HG03558 (cell line): Measurements from ENCODE around the gene CDCA8.
"Not testable (repeated sequence)": the region's sequence is repeated elsewhere in the genome, so short reads cannot be mapped to it uniquely, and the experiment has no call there.

ENCODE experiments used
- ATAC-seq: cut with Tn5 transposase; IDR thresholded peaks from one replicate; pipeline ENCODE4 v1.9.1; 2021; ENCODE audit warnings: moderate number of reproducible peaks; ENCODE audit not compliant: unreplicated experiment; ENCODE audit errors: extremely low read depth

CDCA8 gene

DNA sequence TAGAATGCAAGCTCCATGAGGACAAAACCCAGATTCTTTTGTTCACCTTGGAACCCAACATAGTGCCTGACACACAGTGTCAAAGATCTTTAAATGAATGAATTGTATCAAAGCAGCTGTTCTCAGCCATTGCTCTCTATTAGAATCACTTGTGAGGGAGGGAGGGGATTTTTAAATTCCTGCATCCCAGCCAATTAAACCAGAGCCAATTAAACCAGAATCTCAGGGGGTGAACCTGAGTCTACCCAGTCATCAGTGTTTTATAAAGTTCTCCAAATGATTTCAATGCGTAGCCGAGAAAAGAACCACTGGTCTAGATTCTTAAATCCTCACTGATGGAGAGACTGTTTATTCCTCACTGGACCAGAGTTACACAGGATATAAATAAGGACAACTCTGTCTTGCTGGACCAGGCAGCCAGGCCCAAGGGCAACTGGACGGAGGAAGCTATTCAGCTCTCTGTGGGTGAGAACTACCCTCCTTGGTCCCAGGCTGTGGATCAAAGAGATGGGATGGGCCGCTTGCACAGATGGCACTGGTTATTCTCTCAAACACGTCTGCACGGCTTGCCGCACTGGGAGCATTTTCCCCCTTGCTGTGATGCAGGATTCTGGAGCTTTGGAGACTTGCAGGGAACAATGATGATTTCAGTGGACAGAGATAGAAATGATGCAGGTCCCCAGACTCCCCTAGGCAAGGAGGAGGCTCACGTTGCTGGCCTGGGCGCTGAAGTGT is 20.0 kb upstream of the CDCA8 start:
- ATAC-seq = no peak

DNA sequence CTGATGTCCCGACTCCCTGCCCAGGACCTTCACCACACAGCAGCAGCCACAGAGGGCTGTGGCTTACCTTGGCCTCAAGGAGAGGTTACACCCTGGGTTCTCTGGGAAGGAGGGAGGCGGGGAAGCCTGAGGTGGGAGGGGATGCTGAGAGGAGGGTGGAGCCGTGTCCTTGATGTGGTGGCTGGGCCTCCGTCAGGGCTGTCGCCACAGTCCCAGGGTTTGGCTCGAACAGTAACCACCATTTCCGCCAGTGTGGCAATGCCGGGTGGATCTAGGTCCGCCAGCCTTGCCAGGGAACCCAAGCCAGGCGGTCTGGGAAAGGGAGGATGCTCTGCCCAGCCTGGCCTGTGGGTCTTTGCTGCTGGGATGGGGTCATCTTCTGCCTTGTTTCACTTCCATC is 18.4 kb upstream of the CDCA8 start:
- ATAC-seq = no peak

DNA sequence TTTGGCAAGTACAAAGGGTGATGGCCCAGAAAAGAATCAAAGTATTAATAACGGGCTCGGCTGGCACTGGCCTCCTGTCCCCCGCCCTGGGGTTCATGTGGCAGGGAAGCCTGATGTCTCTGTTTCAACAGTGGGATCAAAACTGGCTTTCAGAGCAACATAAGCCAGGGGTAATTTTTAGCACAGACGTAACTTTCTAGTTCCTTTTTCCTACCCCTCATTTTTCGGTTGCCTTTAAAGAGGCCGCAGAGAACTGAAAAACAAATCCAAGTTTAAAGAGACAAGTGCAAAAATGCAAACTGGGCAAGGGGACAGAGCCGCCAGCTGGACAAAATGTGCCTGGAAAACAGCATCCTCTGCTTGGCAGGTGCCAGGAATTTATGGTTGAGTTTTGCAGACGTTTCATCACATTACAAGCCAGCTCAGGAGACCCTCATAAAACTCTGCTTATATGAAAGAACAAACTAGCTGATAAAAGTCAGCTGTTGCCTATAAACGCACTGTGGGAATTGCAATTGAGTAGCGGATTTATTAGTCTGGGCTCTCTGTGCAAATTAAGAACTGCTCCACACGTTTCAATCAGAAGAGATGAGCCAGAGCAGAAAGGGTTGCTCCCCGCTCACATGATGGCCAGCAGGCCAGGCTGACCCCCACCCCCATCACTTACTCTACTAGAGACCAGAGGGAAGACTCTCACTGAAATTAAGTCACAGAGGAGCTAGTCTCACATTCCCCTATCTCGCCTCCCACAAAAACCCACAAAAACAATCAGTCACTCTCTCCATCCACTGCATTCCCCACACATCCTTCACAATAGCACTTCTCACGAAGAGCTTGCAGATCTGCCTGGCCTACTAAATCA is 15.8 kb upstream of the CDCA8 start:
- no peak for ATAC-seq

GRCh38 chr1:37677143-37677439 is 15.2 kb upstream of the CDCA8 start:
- no peak for ATAC-seq

DNA sequence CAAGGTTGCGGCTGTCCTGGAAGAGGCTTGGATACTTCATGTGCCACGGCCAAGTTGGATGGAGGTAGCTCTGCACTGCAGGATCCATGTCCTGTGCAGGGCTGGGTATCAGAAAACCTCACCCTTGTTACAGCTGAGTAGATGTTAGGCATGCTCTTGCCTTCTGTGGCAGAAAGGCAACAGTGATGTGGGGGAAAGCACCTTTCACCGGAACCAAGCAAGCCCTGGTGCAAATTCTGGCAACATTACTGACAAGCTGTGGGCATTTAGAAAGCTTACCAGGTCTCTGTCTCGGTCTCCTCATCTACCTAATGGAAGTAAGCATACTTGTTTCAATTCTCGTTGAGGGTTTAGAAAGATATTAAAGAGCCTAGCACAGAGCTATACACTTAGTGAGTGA is 14.5 kb upstream of the CDCA8 start:
- no peak for ATAC-seq

GRCh38 chr1:37680933-37681332 is 11.4 kb upstream of the CDCA8 start:
- ATAC-seq = no peak

DNA sequence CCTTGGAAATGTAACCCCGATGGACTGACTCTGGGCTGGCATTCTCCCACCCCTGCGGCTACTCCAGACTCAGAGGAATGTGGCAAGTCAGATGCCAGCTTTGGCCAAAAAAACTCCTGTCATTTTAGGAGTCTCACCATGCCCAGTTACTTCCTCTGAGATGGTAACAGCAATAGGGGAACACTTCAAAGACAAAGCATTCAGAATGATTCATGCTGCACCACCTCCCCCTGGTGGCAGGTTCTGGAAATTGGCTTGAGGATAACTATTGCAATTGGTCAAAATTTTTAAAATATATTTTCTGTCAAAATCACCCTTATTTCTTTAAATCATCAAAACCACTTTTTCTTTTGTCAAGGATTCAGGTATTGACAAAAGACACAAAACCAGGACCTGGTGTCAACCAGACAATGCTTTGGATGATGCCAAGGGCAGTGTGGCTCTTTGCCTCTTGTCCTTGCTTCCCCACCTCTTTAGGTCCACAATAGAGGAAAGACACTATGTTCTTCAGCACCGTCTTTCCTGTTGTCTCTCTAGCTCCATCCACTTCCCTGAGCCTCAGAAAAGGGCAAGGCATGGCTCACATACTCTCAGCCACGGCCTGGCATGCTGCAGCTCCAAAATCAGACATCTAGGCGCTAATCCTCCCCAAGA is 9.9 kb upstream of the CDCA8 start:
- no peak for ATAC-seq

- not testable (repeated sequence) for ATAC-seq
These were observed 8.1 kb upstream of the CDCA8 start for GRCh38 chr1:37684182-37684581.

- no peak for ATAC-seq
These were observed 6.6 kb upstream of the CDCA8 start for GRCh38 chr1:37685722-37686121.

DNA sequence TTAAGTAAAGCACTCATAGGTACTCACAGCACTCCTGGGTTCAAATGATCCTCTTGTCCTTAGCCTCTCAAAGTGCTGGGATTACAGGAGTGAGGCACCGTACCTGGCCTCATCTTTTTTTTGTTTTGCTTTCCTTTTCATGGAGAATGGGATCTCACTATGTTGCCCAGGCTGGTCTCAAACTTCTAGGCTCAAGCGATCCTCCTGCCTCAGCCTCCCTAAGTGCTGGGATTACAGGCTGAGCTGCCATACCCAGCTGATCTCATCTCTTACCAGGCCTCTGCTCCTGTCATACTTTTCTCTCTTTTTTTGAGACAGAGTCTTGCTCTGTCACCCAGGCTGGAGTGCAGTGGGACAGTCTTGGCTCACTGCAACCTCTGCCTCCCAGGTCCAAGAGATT is 4.6 kb upstream of the CDCA8 start:
- ATAC-seq = not testable (repeated sequence)

DNA sequence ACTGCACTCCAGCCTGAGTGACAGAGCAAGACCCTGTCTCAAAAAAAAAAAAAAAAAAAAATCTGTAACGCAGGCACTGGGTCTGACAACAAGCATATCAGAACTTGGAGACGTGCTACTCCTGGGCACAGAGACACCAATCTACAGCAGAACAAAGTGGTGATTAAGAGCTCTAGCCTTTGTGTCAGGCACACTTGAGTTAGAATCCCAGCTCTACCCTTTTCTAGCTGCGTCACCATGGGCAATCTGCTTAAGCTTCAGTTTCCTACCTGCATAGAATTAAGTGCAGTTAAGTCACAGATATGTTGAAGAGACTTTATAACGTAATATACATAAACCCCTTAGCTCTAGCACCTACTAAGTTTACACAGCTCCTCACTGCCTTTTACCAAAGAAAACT is 3.4 kb upstream of the CDCA8 start:
- no peak for ATAC-seq

- ATAC-seq = no peak
These were observed 729 bp upstream of the CDCA8 start for GRCh38 chr1:37691497-37692077.

DNA sequence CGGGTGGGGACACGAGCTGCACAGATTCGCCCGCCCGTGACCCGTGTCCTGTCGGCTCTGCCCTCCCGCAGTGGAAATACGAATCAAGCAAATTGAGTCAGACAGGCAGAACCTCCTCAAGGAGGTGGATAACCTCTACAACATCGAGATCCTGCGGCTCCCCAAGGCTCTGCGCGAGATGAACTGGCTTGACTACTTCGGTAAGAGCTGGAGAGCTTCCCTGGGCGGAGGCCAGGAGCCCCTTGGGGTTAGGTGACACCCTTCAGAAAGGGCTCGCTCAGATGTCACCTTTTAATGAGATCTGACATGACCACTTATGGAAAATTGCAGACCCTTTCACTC is 489 bp downstream of the CDCA8 start:
- ATAC-seq = no peak

- ATAC-seq = no peak
These were observed 4.8 kb downstream of the CDCA8 start for GRCh38 chr1:37697090-37697489.

DNA sequence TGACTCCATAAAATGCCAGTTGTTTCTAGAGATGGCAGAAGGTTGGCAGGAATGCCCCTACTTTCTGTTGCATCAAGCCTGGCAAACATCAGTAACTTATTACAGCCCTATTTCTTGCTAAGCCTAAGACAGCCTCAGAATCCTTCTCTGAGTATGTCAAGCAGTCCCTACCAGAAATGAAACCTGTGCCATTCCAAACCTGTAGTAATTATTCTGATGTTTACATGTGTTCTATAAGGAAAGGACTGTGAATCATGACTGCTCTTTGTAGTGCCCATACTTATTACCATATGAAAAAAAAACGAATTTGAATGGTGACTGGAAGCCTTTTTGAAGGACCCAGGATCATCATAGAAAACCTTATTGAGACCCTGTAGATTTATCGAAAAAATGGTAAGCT is 5.4 kb downstream of the CDCA8 start:
- no peak for ATAC-seq

- ATAC-seq = no peak
These were observed 6.8 kb downstream of the CDCA8 start for GRCh38 chr1:37699147-37699546.

- ATAC-seq = no peak
These were observed 8.7 kb downstream of the CDCA8 start for GRCh38 chr1:37701051-37701450.

DNA sequence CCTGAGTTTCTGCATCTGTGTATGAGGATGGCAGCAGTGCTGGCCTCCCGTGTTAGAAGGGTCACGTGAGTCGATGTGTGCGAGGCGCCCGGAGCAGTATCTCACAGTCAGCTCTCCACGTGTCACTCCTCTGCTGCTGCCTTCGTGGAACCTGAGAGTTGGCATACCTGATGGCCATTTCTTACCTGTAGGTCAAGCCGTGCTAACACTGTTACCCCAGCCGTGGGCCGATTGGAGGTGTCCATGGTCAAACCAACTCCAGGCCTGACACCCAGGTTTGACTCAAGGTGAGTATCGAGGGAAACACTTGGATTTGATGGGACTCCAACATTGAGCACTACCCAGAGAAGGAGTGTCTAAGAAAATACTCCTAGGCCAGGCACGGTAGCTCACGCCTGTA is 10.7 kb downstream of the CDCA8 start:
- ATAC-seq = no peak

- no peak for ATAC-seq
These were observed 12.7 kb downstream of the CDCA8 start for GRCh38 chr1:37704966-37705365.

GRCh38 chr1:37705399-37705798 is 13.1 kb downstream of the CDCA8 start:
- ATAC-seq = no peak

- ATAC-seq = no peak
These were observed 16.2 kb downstream of the CDCA8 start for GRCh38 chr1:37708471-37708870.
